GM20000 (cell line): ENCODE results near the gene AP1M1.

ENCODE experiments used
- DNase-seq: peaks from one replicate; pipeline ENCODE4 v3.0.0; 2012; ENCODE audit warnings: low spot score
- CTCF ChIP-seq: IDR thresholded peaks from 2 replicates; pipeline ENCODE4 v1.5.1; 2012; ENCODE audit warnings: mild to moderate bottlenecking, control low read depth; ENCODE audit errors: extremely low read depth, missing control alignments

The AP1M1 gene

GRCh38 chr19:16197622-16198369 is at the start of gene AP1M1:
Gene AP1M1, plus strand, starts transcription at chr19:16197911. Its CDS starts 116 bp downstream, at chr19:16198027.
- no peak for TF ChIP-seq CTCF
- peak; percentile 99 for DNase-seq

- no peak for DNase-seq
- no peak for TF ChIP-seq CTCF
Measured at GRCh38 chr19:16148443-16149229, 49.1 kb upstream of the AP1M1 start.

GRCh38 chr19:16153582-16154336 is 44.0 kb upstream of the AP1M1 start:
- no peak for DNase-seq
- no peak for TF ChIP-seq CTCF

- DNase-seq: no peak
- no peak for TF ChIP-seq CTCF
Measured at GRCh38 chr19:16154557-16154956, 43.2 kb upstream of the AP1M1 start.

- no peak for TF ChIP-seq CTCF
- no peak for DNase-seq
Measured at GRCh38 chr19:16155128-16155527, 42.6 kb upstream of the AP1M1 start.

GRCh38 chr19:16156904-16157303 is 40.8 kb upstream of the AP1M1 start:
- DNase-seq: no peak
- no peak for TF ChIP-seq CTCF
